Measurements from ENCODE around the gene ITFG2.

GRCh38 chr12:2826721-2827515, 14.4 kb downstream of the ITFG2 start:
- TF ChIP-seq EZH2phosphoT487 (IDR thresholded peaks at IDR 0.05; ENCODE audit: insufficient read depth, low read depth) (no peak), EZH2 (IDR thresholded peaks at IDR 0.05; ENCODE audit: insufficient read depth, poor library complexity, severe bottlenecking) (no peak)

All from GM23248 (cell line).